GM12865 (cell line): Measurements from ENCODE around the gene SPIN2A.
"Not testable (repeated sequence)": the region's sequence is repeated elsewhere in the genome, so short reads cannot be mapped to it uniquely, and the experiment has no call there.

Experiments
- DNase-seq: peaks from one replicate; pipeline ENCODE4 v3.0.0; 2010; ENCODE audit warnings: low read depth
- H3K4me3 ChIP-seq: 2 replicates; pipeline ENCODE4 v1.5.1; 2011; ENCODE audit warnings: mild to moderate bottlenecking, low read depth, low read length, control low read depth
- CTCF ChIP-seq: IDR thresholded peaks from 2 replicates; pipeline ENCODE4 v1.5.1; 2011; ENCODE audit warnings: low read length, control low read depth, low read depth, inconsistent platforms; ENCODE audit not compliant: insufficient read depth; ENCODE audit errors: missing control alignments

The SPIN2A gene

GRCh38 chrX:57137073-57137472, at the start of gene SPIN2A:
SPIN2A (minus strand) TSS chrX:57137397; CDS start chrX:57136597, 800 bp downstream.
- H3K4me3 ChIP-seq, DNase-seq: not testable (repeated sequence)

GRCh38 chrX:57178605-57179004, 41.4 kb upstream of the SPIN2A start:
- H3K4me3 ChIP-seq: no peak overlapping the region
- TF ChIP-seq CTCF: no peak
- no peak for DNase-seq

GRCh38 chrX:57177070-57177469, 39.9 kb upstream of the SPIN2A start:
- H3K4me3 ChIP-seq: no peak overlapping the region

GRCh38 chrX:57172544-57172943, 35.3 kb upstream of the SPIN2A start:
- H3K4me3 ChIP-seq: no peak overlapping the region
- no peak for TF ChIP-seq CTCF
- DNase-seq: no peak

More at GRCh38 chrX:57177070-57177469, 39.9 kb upstream of the SPIN2A start:
- no peak for TF ChIP-seq CTCF
- no peak for DNase-seq

GRCh38 chrX:57156397-57157049, 19.3 kb upstream of the SPIN2A start:
- peak; percentile 7 for DNase-seq
- TF ChIP-seq CTCF: peak; percentile 22
- H3K4me3 ChIP-seq: no peak overlapping the region

- no peak for DNase-seq
- TF ChIP-seq CTCF: no peak
- H3K4me3 ChIP-seq: no peak overlapping the region
Measured at GRCh38 chrX:57155171-57155570, 18.0 kb upstream of the SPIN2A start.

DNA sequence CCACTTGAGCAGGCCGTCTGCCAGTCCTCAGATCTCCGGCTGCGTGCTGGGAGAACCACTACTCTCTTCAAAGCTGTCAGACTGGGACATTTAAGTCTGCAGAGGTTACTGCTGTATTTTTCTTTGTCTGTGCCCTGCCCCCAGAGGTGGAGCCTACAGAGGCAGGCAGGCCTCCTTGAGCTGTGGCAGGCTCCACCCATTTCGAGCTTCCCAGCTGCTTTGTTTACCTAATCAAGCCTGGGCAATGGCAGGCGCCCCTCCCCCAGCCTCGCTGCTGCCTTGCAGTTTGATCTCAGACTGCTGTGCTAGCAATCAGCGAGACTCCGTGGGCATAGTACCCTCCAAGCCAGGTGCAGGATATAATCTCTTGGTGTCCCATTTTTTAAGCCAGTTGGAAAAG, 15.0 kb upstream of the SPIN2A start:
- DNase-seq, H3K4me3 ChIP-seq: not testable (repeated sequence)

DNA sequence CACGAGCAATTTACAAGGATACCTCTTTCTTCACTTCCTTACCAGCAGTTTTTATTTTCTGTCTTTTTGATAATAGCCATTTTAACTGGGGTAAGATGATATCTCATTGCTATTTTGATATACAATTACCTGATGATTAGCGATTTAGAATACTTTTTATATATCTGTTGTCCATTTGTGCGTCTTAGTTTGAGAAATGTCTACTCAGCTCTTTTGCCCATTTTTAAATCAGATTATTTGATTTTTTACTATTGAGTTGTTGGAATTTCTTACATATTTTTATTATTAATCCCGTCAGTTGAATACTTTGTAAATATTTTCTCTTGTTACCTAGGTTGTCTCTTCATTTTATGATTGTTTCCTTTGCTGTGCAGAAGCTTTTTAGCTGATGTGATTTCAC, 1.5 kb upstream of the SPIN2A start:
- DNase-seq: no peak
- H3K4me3 ChIP-seq: no peak overlapping the region
- no peak for TF ChIP-seq CTCF
